Type B pancreatic cell (in vitro differentiated cells): Measurements from ENCODE around the gene ZNF512B. TPM values are rescaled to one million over a fixed set of nuclear protein-coding genes. Genes with fewer than 3 reads are reported as not detected.
"Not testable (repeated sequence)": the region's sequence is repeated elsewhere in the genome, so short reads cannot be mapped to it uniquely, and the experiment has no call there.

Experiments
- DNase-seq: peaks from one replicate; pipeline ENCODE4 v3.0.0; 2021; ENCODE audit warnings: mixed read lengths; ENCODE audit not compliant: unreplicated experiment; ENCODE audit errors: extremely low spot score
- H3K27ac Mint-ChIP-seq: 2 replicates; pipeline ENCODE4 v1.8.0; 2021; ENCODE audit warnings: mild to moderate bottlenecking, mixed read lengths
- H3K27me3 Mint-ChIP-seq: 2 replicates; pipeline ENCODE4 v1.8.0; 2021; ENCODE audit warnings: mixed read lengths
- H3K36me3 Mint-ChIP-seq: 2 replicates; pipeline ENCODE4 v1.8.0; 2021; ENCODE audit warnings: mixed read lengths
- H3K4me1 Mint-ChIP-seq: one replicate; pipeline ENCODE4 v1.8.0; 2021; ENCODE audit warnings: mixed read lengths; ENCODE audit not compliant: unreplicated experiment
- H3K4me3 Mint-ChIP-seq: 2 replicates; pipeline ENCODE4 v1.8.0; 2021; ENCODE audit warnings: mild to moderate bottlenecking, mixed read lengths
- H3K9me3 Mint-ChIP-seq: 2 replicates; pipeline ENCODE4 v1.8.0; 2021; ENCODE audit warnings: mixed read lengths
- total RNA-seq: library from RNA; stranded (reverse); gene quantifications from 2 replicates; pipeline ENCODE4 v1.2.1, GENCODE V29; 2021; ENCODE audit warnings: low replicate concordance
- TF ChIP-seq, protein P1 (sequence below): fragments of 200-600 bp; sonication (generic); conservative IDR thresholded peaks from 2 replicates; pipeline ENCODE4 v1.5.0; 2021; ENCODE audit warnings: antibody characterized with exemption, mild to moderate bottlenecking

Gene ZNF512B
- total RNA-seq, 1 donor from 2014 or later, result 40.8 TPM

DNA sequence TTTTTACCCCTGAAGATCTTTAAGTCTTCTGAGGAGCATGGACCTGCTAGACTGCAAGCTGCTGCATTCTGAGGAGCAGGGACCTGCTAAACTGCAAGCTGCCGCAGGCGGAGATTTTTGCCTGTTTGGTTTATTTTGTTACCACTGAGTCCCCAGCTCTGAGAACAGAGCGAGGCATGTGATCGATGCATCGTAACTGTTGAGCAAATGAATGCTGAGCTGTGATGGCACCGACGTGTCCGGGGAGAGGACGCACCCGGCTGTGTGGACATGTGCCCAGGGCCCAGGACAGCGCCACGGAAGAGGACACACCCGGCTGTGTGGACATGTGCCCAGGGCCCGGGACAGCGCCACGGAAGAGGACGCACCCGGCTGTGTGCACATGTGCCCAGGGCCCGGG lies 50.6 kb downstream of the ZNF512B start:
- Mint-ChIP-seq H3K9me3 (no peaks in the 10 kb centered on the region), H3K27ac (no peak overlapping the region), H3K27me3 (no peaks in the 10 kb centered on the region), H3K4me1 (no peaks in the 10 kb centered on the region), H3K4me3 (no peak overlapping the region), H3K36me3 (peaks cover 7% of the 10 kb centered on the region)
- TF ChIP-seq, protein P1, sequence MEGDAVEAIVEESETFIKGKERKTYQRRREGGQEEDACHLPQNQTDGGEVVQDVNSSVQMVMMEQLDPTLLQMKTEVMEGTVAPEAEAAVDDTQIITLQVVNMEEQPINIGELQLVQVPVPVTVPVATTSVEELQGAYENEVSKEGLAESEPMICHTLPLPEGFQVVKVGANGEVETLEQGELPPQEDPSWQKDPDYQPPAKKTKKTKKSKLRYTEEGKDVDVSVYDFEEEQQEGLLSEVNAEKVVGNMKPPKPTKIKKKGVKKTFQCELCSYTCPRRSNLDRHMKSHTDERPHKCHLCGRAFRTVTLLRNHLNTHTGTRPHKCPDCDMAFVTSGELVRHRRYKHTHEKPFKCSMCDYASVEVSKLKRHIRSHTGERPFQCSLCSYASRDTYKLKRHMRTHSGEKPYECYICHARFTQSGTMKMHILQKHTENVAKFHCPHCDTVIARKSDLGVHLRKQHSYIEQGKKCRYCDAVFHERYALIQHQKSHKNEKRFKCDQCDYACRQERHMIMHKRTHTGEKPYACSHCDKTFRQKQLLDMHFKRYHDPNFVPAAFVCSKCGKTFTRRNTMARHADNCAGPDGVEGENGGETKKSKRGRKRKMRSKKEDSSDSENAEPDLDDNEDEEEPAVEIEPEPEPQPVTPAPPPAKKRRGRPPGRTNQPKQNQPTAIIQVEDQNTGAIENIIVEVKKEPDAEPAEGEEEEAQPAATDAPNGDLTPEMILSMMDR, result no peak
- no peak for DNase-seq

DNA sequence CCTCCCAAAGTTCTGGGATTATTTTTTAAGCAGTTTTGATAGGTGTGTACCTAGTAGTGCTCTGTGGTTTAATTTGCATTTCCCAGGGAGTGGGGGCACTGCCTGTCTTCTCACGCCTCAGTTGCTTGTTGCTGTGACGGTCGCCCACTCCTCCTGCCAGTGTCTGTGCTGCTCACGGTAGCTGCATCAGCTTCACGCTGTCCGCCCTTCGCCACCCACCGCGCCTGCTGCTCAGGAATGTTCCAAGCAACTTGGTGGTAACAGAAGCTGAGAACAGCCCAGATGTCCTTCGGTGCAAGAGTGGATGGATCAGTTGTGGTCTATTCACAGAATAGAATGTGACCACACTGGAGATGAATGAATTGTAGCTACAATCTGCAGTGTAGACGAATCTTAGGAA lies 51.9 kb downstream of the ZNF512B start:
- H3K36me3 Mint-ChIP-seq, result peaks cover 7% of the 10 kb centered on the region
- no peaks in the 10 kb centered on the region for H3K27me3 Mint-ChIP-seq
- DNase-seq, result no peak
- peaks cover 5% of the 10 kb centered on the region for H3K4me1 Mint-ChIP-seq
- no peak overlapping the region for H3K4me3 Mint-ChIP-seq
- TF ChIP-seq, protein P1, result no peak
- no peaks in the 10 kb centered on the region for H3K9me3 Mint-ChIP-seq
- H3K27ac Mint-ChIP-seq, result no peak overlapping the region

DNA sequence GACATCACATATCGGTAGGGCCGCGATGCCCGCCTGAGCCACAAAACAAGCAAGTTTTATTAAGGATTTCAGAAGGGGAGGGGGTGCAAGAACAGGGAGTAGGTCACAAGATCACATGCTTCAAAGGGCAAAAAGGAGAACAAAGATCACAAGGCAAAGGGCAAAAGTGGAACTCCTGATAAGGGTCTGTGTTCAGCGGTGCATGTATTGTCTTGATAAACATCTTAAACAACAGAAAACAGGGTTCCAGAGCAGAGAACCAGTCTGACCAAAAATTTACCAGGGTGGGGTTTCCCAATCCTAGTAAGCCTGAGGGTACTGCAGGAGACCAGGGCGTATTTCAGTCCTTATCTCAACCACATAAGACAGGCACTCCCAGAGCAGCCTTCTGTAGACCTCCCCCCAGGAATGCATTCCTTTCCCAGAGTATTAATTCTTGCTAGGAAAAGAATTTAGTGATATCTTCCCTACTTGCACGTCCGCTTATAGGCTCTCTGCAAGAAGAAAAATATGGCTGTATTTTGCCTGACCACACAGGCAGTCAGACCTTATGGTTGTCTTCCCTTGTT lies 53.3 kb downstream of the ZNF512B start:
- not testable (repeated sequence) for H3K27me3 Mint-ChIP-seq, H3K9me3 Mint-ChIP-seq, DNase-seq, H3K4me3 Mint-ChIP-seq, H3K36me3 Mint-ChIP-seq, H3K4me1 Mint-ChIP-seq, H3K27ac Mint-ChIP-seq

DNA sequence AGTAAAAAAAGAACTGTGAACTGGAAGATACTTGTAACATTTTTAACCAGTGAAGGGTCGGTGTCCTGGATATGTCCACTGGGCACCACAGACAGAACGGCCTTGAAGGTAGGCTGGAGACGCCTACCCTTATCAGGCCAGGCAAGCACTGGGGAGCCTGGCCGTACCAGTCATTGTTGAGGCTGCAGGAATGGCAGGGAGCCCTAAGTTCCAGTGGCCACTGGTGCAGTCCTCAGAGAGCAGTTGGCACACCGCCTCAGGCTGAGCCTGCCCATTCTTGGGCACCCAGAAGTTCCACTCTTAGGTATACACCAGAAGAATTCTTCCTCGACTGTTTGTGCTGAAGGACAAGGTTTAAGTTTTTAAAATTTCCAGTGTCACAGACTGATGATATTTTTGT lies 54.3 kb downstream of the ZNF512B start:
- TF ChIP-seq, protein P1, result no peak
- H3K9me3 Mint-ChIP-seq, result no peaks in the 10 kb centered on the region
- H3K36me3 Mint-ChIP-seq, result peaks cover 7% of the 10 kb centered on the region
- H3K4me1 Mint-ChIP-seq, result peaks cover 14% of the 10 kb centered on the region
- no peak for DNase-seq
- no peak overlapping the region for H3K27ac Mint-ChIP-seq
- no peak overlapping the region for H3K4me3 Mint-ChIP-seq
- no peaks in the 10 kb centered on the region for H3K27me3 Mint-ChIP-seq

DNA sequence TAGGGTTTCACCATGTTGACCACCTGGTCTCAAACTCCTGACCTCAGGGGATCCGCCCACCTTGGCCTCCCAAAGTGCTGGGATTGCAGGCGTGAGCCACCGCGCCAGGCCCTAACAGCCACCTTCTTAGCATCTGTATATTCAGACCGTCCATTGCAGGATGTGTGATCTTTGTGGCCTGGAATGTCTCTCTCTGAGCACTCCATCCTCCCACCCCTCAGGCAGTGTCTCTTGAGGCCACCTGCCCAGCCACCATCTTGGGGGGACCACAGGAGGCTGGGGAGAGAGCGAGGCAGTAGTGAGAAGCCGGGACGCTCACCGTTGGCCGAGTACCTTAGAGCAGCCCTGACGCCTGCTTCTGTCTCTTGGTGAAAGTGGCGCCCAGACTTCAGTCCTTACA lies 56.0 kb downstream of the ZNF512B start:
- Mint-ChIP-seq H3K27ac (no peak overlapping the region), H3K4me3 (no peak overlapping the region), H3K9me3 (no peaks in the 10 kb centered on the region), H3K4me1 (peaks cover 18% of the 10 kb centered on the region), H3K27me3 (no peaks in the 10 kb centered on the region), H3K36me3 (peaks cover 11% of the 10 kb centered on the region)
- DNase-seq, result no peak
- TF ChIP-seq, protein P1, result no peak

DNA sequence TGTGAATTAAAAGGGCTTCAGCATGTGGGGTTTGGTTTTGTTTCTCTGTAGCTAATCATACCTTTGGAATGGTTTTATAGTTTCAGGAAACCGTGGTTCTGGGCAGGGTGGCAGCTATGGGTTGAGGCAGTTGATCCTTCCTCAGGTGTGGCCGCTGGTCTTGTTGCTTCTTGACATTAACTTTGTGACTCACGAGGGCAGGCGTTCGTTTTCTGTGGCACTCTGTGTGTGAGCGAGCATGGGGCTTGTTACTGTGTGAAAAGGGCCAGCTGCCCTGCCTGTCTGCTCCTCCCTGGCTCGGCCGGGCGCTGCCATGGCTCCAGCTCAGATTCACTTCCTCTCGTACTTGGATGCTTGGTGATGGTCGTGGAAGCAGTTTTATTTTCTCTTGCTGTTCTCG lies 58.6 kb downstream of the ZNF512B start:
- peaks cover 23% of the 10 kb centered on the region for H3K4me1 Mint-ChIP-seq
- H3K4me3 Mint-ChIP-seq, result no peak overlapping the region
- no peaks in the 10 kb centered on the region for H3K27me3 Mint-ChIP-seq
- H3K9me3 Mint-ChIP-seq, result no peaks in the 10 kb centered on the region
- DNase-seq, result no peak
- peaks cover 14% of the 10 kb centered on the region for H3K36me3 Mint-ChIP-seq
- H3K27ac Mint-ChIP-seq, result no peak overlapping the region
- TF ChIP-seq, protein P1, result no peak
